Urinary bladder (tissue), 4 donors: ENCODE measurements around the gene DHX35. TPM values are rescaled to one million over a fixed set of nuclear protein-coding genes. Genes with fewer than 3 reads are reported as not detected.

Experiments
- DNase-seq: peaks from one replicate; pipeline ENCODE4 v3.0.0-alpha.2; 2015; ENCODE audit errors: extremely low spot score
- H3K27ac ChIP-seq: one replicate; pipeline ENCODE4 v1.5.1; 2013; ENCODE audit warnings: low read depth, mild to moderate bottlenecking, moderate library complexity
- H3K36me3 ChIP-seq: one replicate; pipeline ENCODE4 v1.6.1; 2013; ENCODE audit warnings: mild to moderate bottlenecking, moderate library complexity; ENCODE audit not compliant: insufficient read depth
- H3K4me1 ChIP-seq: one replicate; pipeline ENCODE4 v1.6.1; 2013; ENCODE audit warnings: mild to moderate bottlenecking, moderate library complexity; ENCODE audit not compliant: insufficient read depth
- H3K4me3 ChIP-seq: one replicate; pipeline ENCODE4 v1.5.1; 2013; ENCODE audit warnings: low read depth, low read length
- WGBS: extraction: QIAGEN DNeasy Blood & Tissue Kit; methylation state at CpG from one replicate; pipeline ENCODE4 v1.1.7; 2013; 5-methylcytosine and 5-hydroxymethylcytosine counted together
- polyA plus RNA-seq: library from polyadenylated mRNA; stranded (reverse); fragments of 200-250 nt; gene quantifications from one replicate; pipeline ENCODE4 v1.2.3, GENCODE V29; 2013
- total RNA-seq: library from RNA; depleted of rRNA; stranded (reverse); fragments of >200 nt; gene quantifications from one replicate; pipeline ENCODE4 v1.2.3, GENCODE V29; 2014
- donor health status: healthy with polysubstance abuse.
- donor health status: healthy.

The DHX35 gene
- total and polyA plus RNA-seq, 2 donors = 13.4 to 15.3 TPM

- no peak overlapping the region for H3K4me3 ChIP-seq
- WGBS = 91% methylated on average over 3 of the region's 3 CpGs
- DNase-seq = no peak
- no peak overlapping the region for H3K27ac ChIP-seq
- no peaks in the 10 kb centered on the region for H3K36me3 ChIP-seq
- H3K4me1 ChIP-seq = no peaks in the 10 kb centered on the region
Measured at GRCh38 chr20:38999217-38999616, 37.1 kb downstream of the DHX35 start.

GRCh38 chr20:38999965-39000910 is 38.1 kb downstream of the DHX35 start:
- no peak for DNase-seq
- Histone ChIP-seq H3K36me3 (no peaks in the 10 kb centered on the region), H3K27ac (no peak overlapping the region), H3K4me1 (no peaks in the 10 kb centered on the region), H3K4me3 (no peak overlapping the region)
- WGBS = 83% methylated on average over 6 of the region's 6 CpGs

- DNase-seq = no peak
- H3K4me3 ChIP-seq = no peak overlapping the region
- H3K36me3 ChIP-seq = peaks cover 2% of the 10 kb centered on the region
- no peak overlapping the region for H3K27ac ChIP-seq
- H3K4me1 ChIP-seq = no peaks in the 10 kb centered on the region
- 81% methylated on average over 1 of the region's 1 CpG for WGBS
Measured at GRCh38 chr20:39004508-39004907, 42.4 kb downstream of the DHX35 start.

- H3K4me3 ChIP-seq = no peak overlapping the region
- H3K4me1 ChIP-seq = no peaks in the 10 kb centered on the region
- H3K36me3 ChIP-seq = peaks cover 7% of the 10 kb centered on the region
- 85% methylated on average over 1 of the region's 1 CpG for WGBS
- no peak for DNase-seq
- H3K27ac ChIP-seq = no peak overlapping the region
Measured at GRCh38 chr20:39009348-39009747, 47.2 kb downstream of the DHX35 start.

GRCh38 chr20:39010496-39010895 is 48.4 kb downstream of the DHX35 start:
- peaks cover 7% of the 10 kb centered on the region for H3K36me3 ChIP-seq
- no peak overlapping the region for H3K27ac ChIP-seq
- DNase-seq = no peak
- H3K4me3 ChIP-seq = no peak overlapping the region
- WGBS = 84% methylated on average over 1 of the region's 1 CpG
- no peaks in the 10 kb centered on the region for H3K4me1 ChIP-seq

GRCh38 chr20:39013662-39014109 is 51.5 kb downstream of the DHX35 start:
- Histone ChIP-seq H3K27ac (no peak overlapping the region), H3K36me3 (peaks cover 8% of the 10 kb centered on the region)
- 90% methylated on average over 2 of the region's 2 CpGs for WGBS

GRCh38 chr20:39016041-39016440 is 53.9 kb downstream of the DHX35 start:
- peaks cover 4% of the 10 kb centered on the region for H3K36me3 ChIP-seq
- WGBS = 93% methylated on average over 3 of the region's 3 CpGs
- no peak overlapping the region for H3K27ac ChIP-seq

More at GRCh38 chr20:39013662-39014109, 51.5 kb downstream of the DHX35 start:
- no peak overlapping the region for H3K4me3 ChIP-seq
- no peaks in the 10 kb centered on the region for H3K4me1 ChIP-seq
- DNase-seq = no peak

GRCh38 chr20:39016506-39016905 is 54.4 kb downstream of the DHX35 start:
- DNase-seq = no peak
- Histone ChIP-seq H3K4me1 (no peaks in the 10 kb centered on the region), H3K4me3 (no peak overlapping the region), H3K36me3 (peaks cover 4% of the 10 kb centered on the region), H3K27ac (no peak overlapping the region)
- WGBS = 92% methylated on average over 2 of the region's 2 CpGs

More at GRCh38 chr20:39016041-39016440, 53.9 kb downstream of the DHX35 start:
- H3K4me1 ChIP-seq = no peaks in the 10 kb centered on the region
- H3K4me3 ChIP-seq = no peak overlapping the region
- no peak for DNase-seq

- WGBS = 91% methylated on average over 3 of the region's 3 CpGs
- no peak for DNase-seq
- Histone ChIP-seq H3K4me1 (no peaks in the 10 kb centered on the region), H3K36me3 (peaks cover 2% of the 10 kb centered on the region), H3K27ac (no peak overlapping the region), H3K4me3 (no peak overlapping the region)
Measured at GRCh38 chr20:39019027-39019426, 56.9 kb downstream of the DHX35 start.

- H3K36me3 ChIP-seq = peaks cover 4% of the 10 kb centered on the region
- no peaks in the 10 kb centered on the region for H3K4me1 ChIP-seq
- no peak overlapping the region for H3K4me3 ChIP-seq
- no peak overlapping the region for H3K27ac ChIP-seq
- DNase-seq = no peak
Measured at GRCh38 chr20:39019805-39020325, 57.7 kb downstream of the DHX35 start.

GRCh38 chr20:39021748-39022147 is 59.6 kb downstream of the DHX35 start:
- no peaks in the 10 kb centered on the region for H3K4me1 ChIP-seq
- DNase-seq = no peak
- H3K36me3 ChIP-seq = peaks cover 4% of the 10 kb centered on the region
- no peak overlapping the region for H3K27ac ChIP-seq
- no peak overlapping the region for H3K4me3 ChIP-seq
- 98% methylated on average over 5 of the region's 5 CpGs for WGBS

GRCh38 chr20:39025883-39026282 is 63.7 kb downstream of the DHX35 start:
- no peak overlapping the region for H3K27ac ChIP-seq
- 95% methylated on average over 9 of the region's 9 CpGs for WGBS
- DNase-seq = no peak
- H3K4me3 ChIP-seq = no peak overlapping the region
- no peaks in the 10 kb centered on the region for H3K4me1 ChIP-seq
- H3K36me3 ChIP-seq = peaks cover 4% of the 10 kb centered on the region

- WGBS = 76% methylated on average over 5 of the region's 5 CpGs
Measured at GRCh38 chr20:39029364-39029763, 67.2 kb downstream of the DHX35 start.

GRCh38 chr20:39032997-39033396 is 70.9 kb downstream of the DHX35 start:
- Histone ChIP-seq H3K4me1 (no peaks in the 10 kb centered on the region), H3K4me3 (no peak overlapping the region), H3K27ac (no peak overlapping the region), H3K36me3 (peaks cover 5% of the 10 kb centered on the region)
- 92% methylated on average over 3 of the region's 3 CpGs for WGBS
- DNase-seq = no peak

More at GRCh38 chr20:39029364-39029763, 67.2 kb downstream of the DHX35 start:
- no peak for DNase-seq
- Histone ChIP-seq H3K4me1 (no peaks in the 10 kb centered on the region), H3K36me3 (peaks cover 6% of the 10 kb centered on the region), H3K4me3 (no peak overlapping the region), H3K27ac (no peak overlapping the region)
